ENCODE measurements around the gene LNP1.

LNP1 gene

GRCh38 chr3:100411091-100411982 lies 10.0 kb downstream of the LNP1 start:
- peaks cover 18% of the 10 kb centered on the region for H3K9me3 Mint-ChIP-seq

GRCh38 chr3:100412912-100413590 lies 11.7 kb downstream of the LNP1 start:
- Mint-ChIP-seq H3K9me3 (peaks cover 15% of the 10 kb centered on the region), H3K36me3 (peaks cover 23% of the 10 kb centered on the region), H3K27me3 (no peaks in the 10 kb centered on the region), H3K27ac (no peak overlapping the region), H3K4me3 (no peak overlapping the region), H3K4me1 (no peaks in the 10 kb centered on the region)

More at GRCh38 chr3:100411091-100411982, 10.0 kb downstream of the LNP1 start:
- H3K27ac Mint-ChIP-seq = no peak overlapping the region
- no peak overlapping the region for H3K4me3 Mint-ChIP-seq
- no peaks in the 10 kb centered on the region for H3K27me3 Mint-ChIP-seq
- peaks cover 3% of the 10 kb centered on the region for H3K4me1 Mint-ChIP-seq
- H3K36me3 Mint-ChIP-seq = peaks cover 33% of the 10 kb centered on the region

GRCh38 chr3:100413613-100414012 lies 12.3 kb downstream of the LNP1 start:
- H3K27me3 Mint-ChIP-seq = no peaks in the 10 kb centered on the region
- no peak overlapping the region for H3K27ac Mint-ChIP-seq
- no peaks in the 10 kb centered on the region for H3K4me1 Mint-ChIP-seq
- no peak overlapping the region for H3K4me3 Mint-ChIP-seq
- peaks cover 15% of the 10 kb centered on the region for H3K9me3 Mint-ChIP-seq
- peaks cover 21% of the 10 kb centered on the region for H3K36me3 Mint-ChIP-seq

- no peak overlapping the region for H3K27ac Mint-ChIP-seq
- peaks cover 12% of the 10 kb centered on the region for H3K9me3 Mint-ChIP-seq
- no peak overlapping the region for H3K4me3 Mint-ChIP-seq
- H3K4me1 Mint-ChIP-seq = no peaks in the 10 kb centered on the region
- H3K27me3 Mint-ChIP-seq = no peaks in the 10 kb centered on the region
- peaks cover 10% of the 10 kb centered on the region for H3K36me3 Mint-ChIP-seq
Observed at GRCh38 chr3:100416176-100416575, 14.8 kb downstream of the LNP1 start.

GRCh38 chr3:100416863-100417262 lies 15.5 kb downstream of the LNP1 start:
- no peak overlapping the region for H3K4me3 Mint-ChIP-seq
- H3K36me3 Mint-ChIP-seq = peaks cover 9% of the 10 kb centered on the region
- no peaks in the 10 kb centered on the region for H3K4me1 Mint-ChIP-seq
- H3K27ac Mint-ChIP-seq = no peak overlapping the region
- no peaks in the 10 kb centered on the region for H3K27me3 Mint-ChIP-seq
- peaks cover 10% of the 10 kb centered on the region for H3K9me3 Mint-ChIP-seq

- Mint-ChIP-seq H3K4me3 (no peak overlapping the region), H3K4me1 (no peaks in the 10 kb centered on the region), H3K36me3 (no peaks in the 10 kb centered on the region), H3K27ac (no peak overlapping the region), H3K27me3 (peaks cover 3% of the 10 kb centered on the region), H3K9me3 (peaks cover 4% of the 10 kb centered on the region)
Observed at GRCh38 chr3:100419406-100419805, 18.1 kb downstream of the LNP1 start.

- Mint-ChIP-seq H3K27ac (no peak overlapping the region), H3K36me3 (no peaks in the 10 kb centered on the region), H3K9me3 (peaks cover 4% of the 10 kb centered on the region), H3K4me3 (no peak overlapping the region), H3K27me3 (peaks cover 6% of the 10 kb centered on the region), H3K4me1 (no peaks in the 10 kb centered on the region)
Observed at GRCh38 chr3:100420885-100421284, 19.5 kb downstream of the LNP1 start.

- Mint-ChIP-seq H3K9me3 (no peaks in the 10 kb centered on the region), H3K4me3 (no peak overlapping the region), H3K4me1 (no peaks in the 10 kb centered on the region), H3K27ac (no peak overlapping the region), H3K36me3 (no peaks in the 10 kb centered on the region), H3K27me3 (peaks cover 6% of the 10 kb centered on the region)
Observed at GRCh38 chr3:100423611-100424010, 22.3 kb downstream of the LNP1 start.

GRCh38 chr3:100424261-100424660 lies 22.9 kb downstream of the LNP1 start:
- Mint-ChIP-seq H3K4me3 (no peak overlapping the region), H3K9me3 (no peaks in the 10 kb centered on the region), H3K36me3 (no peaks in the 10 kb centered on the region), H3K27me3 (peaks cover 6% of the 10 kb centered on the region), H3K4me1 (no peaks in the 10 kb centered on the region), H3K27ac (no peak overlapping the region)

GRCh38 chr3:100425316-100425715 lies 24.0 kb downstream of the LNP1 start:
- no peak overlapping the region for H3K4me3 Mint-ChIP-seq
- H3K4me1 Mint-ChIP-seq = no peaks in the 10 kb centered on the region
- no peaks in the 10 kb centered on the region for H3K36me3 Mint-ChIP-seq

GRCh38 chr3:100426067-100426682 lies 24.8 kb downstream of the LNP1 start:
- Mint-ChIP-seq H3K9me3 (no peaks in the 10 kb centered on the region), H3K4me1 (no peaks in the 10 kb centered on the region), H3K4me3 (no peak overlapping the region), H3K36me3 (no peaks in the 10 kb centered on the region), H3K27ac (no peak overlapping the region), H3K27me3 (peaks cover 6% of the 10 kb centered on the region)

More at GRCh38 chr3:100425316-100425715, 24.0 kb downstream of the LNP1 start:
- no peaks in the 10 kb centered on the region for H3K9me3 Mint-ChIP-seq
- peaks cover 6% of the 10 kb centered on the region for H3K27me3 Mint-ChIP-seq
- no peak overlapping the region for H3K27ac Mint-ChIP-seq

GRCh38 chr3:100427699-100428098 lies 26.4 kb downstream of the LNP1 start:
- Mint-ChIP-seq H3K36me3 (no peaks in the 10 kb centered on the region), H3K27ac (no peak overlapping the region), H3K4me1 (no peaks in the 10 kb centered on the region), H3K27me3 (peaks cover 6% of the 10 kb centered on the region), H3K9me3 (no peaks in the 10 kb centered on the region), H3K4me3 (no peak overlapping the region)

GRCh38 chr3:100429187-100429716 lies 27.9 kb downstream of the LNP1 start:
- Mint-ChIP-seq H3K36me3 (no peaks in the 10 kb centered on the region), H3K27ac (peak overlapping the region; percentile 14), H3K4me1 (no peaks in the 10 kb centered on the region), H3K4me3 (no peak overlapping the region), H3K27me3 (peaks cover 3% of the 10 kb centered on the region), H3K9me3 (no peaks in the 10 kb centered on the region)

- Mint-ChIP-seq H3K4me1 (peaks cover 9% of the 10 kb centered on the region), H3K36me3 (peaks cover 2% of the 10 kb centered on the region), H3K9me3 (no peaks in the 10 kb centered on the region), H3K4me3 (no peak overlapping the region), H3K27me3 (no peaks in the 10 kb centered on the region), H3K27ac (no peak overlapping the region)
Observed at GRCh38 chr3:100436951-100437350, 35.6 kb downstream of the LNP1 start.

- H3K4me3 Mint-ChIP-seq = no peak overlapping the region
- no peak overlapping the region for H3K27ac Mint-ChIP-seq
- H3K27me3 Mint-ChIP-seq = no peaks in the 10 kb centered on the region
- H3K4me1 Mint-ChIP-seq = peaks cover 9% of the 10 kb centered on the region
- H3K9me3 Mint-ChIP-seq = no peaks in the 10 kb centered on the region
- peaks cover 2% of the 10 kb centered on the region for H3K36me3 Mint-ChIP-seq
Observed at GRCh38 chr3:100437721-100438622, 36.6 kb downstream of the LNP1 start.

Data from activated naive CD4-positive, alpha-beta T cell treated with anti-CD3 and anti-CD28 coated beads, Interleukin-2, amount 50 U/mL, for 24 hours (primary cell).